Stomach (tissue), 9 donors: ENCODE measurements around the gene KLF13. TPM values are rescaled to one million over a fixed set of nuclear protein-coding genes. Genes with fewer than 3 reads are reported as not detected.

Source experiments
- DNase-seq, 2 donors: peaks; one replicate each; pipeline versions ENCODE4 v3.0.0 to v3.0.0-alpha.2; 2013 to 2019
- H3K27ac ChIP-seq, 5 donors: fragments of 200-600 bp in 4 of 5; sonication (generic) in 4 of 5; one replicate each; pipeline ENCODE4 v1.5.1; 2013 to 2019; ENCODE audit warnings: mild to moderate bottlenecking in 1 of 5, moderate library complexity in 1 of 5
- H3K27me3 ChIP-seq, 3 donors: fragments of 200-600 bp; sonication (generic); one replicate each; pipeline ENCODE4 v1.5.1; 2017 to 2019; ENCODE audit warnings: mixed run types in 1 of 3
- H3K36me3 ChIP-seq, 4 donors: fragments of 200-600 bp; sonication (generic); 1 replicate in 3 of 4; 2 replicates in 1 of 4; pipeline ENCODE4 v1.5.1; 2016 to 2019
- H3K4me1 ChIP-seq, 4 donors: fragments of 200-600 bp; sonication (generic); one replicate each; pipeline ENCODE4 v1.5.1; 2016 to 2019
- H3K4me3 ChIP-seq, 4 donors: fragments of 200-600 bp; sonication (generic) in 3 of 4; one replicate each; pipeline ENCODE4 v1.5.1; 2016 to 2019; ENCODE audit warnings: mild to moderate bottlenecking in 1 of 4
- H3K9me3 ChIP-seq, 4 donors: fragments of 200-600 bp; sonication (generic); one replicate each; pipeline ENCODE4 v1.5.1; 2016 to 2019
- EP300 ChIP-seq: sonication (generic); formaldehyde crosslinking; IDR thresholded peaks from one replicate; pipeline ENCODE4 v1.6.1; 2017; ENCODE audit warnings: antibody characterized with exemption
- POLR2A ChIP-seq, 4 donors: fragments of 450-650 bp; IDR thresholded peaks; one replicate each; pipeline ENCODE4 v1.6.1; 2016; ENCODE audit warnings: antibody characterized with exemption in 4 of 4, control low read depth in 2 of 4, mild to moderate bottlenecking in 1 of 4, moderate library complexity in 1 of 4
- POLR2AphosphoS5 ChIP-seq, 3 donors: sonication (generic); formaldehyde crosslinking; IDR thresholded peaks; one replicate each; pipeline ENCODE4 v1.6.1; 2016; ENCODE audit warnings: antibody characterized with exemption in 3 of 3
- WGBS, 5 donors: extraction: QIAGEN DNeasy Blood & Tissue Kit in 3 of 5; methylation state at CpG; one replicate each; pipeline versions ENCODE4 v1.1.5 to v1.1.7; 2013 to 2018; 5-methylcytosine and 5-hydroxymethylcytosine counted together
- intact Hi-C: fragments of 100-400 bp; cut with DNase I; formaldehyde crosslinking; loops from one replicate; pipeline ENCODE4 v1.15.1; 2023; ENCODE audit warnings: low total_unique reads
- polyA plus RNA-seq, 3 donors: library from polyadenylated mRNA; stranded (reverse); fragments of 200-250 nt; gene quantifications; one replicate each; pipeline ENCODE4 v1.2.3, GENCODE V29; 2013
- total RNA-seq, 5 donors: library from RNA; depleted of rRNA; stranded (reverse); fragments of >200 nt; gene quantifications; one replicate each; pipeline versions ENCODE4 v1.1.0 to v1.2.3, GENCODE V29; 2014 to 2016
- TF ChIP-seq, protein P1 (sequence below), 7 experiments: fragments of 450-650 bp in 4 of 7; fragments of 200-600 bp in 3 of 7; sonication (generic) in 3 of 7; IDR thresholded peaks; one replicate each; pipeline ENCODE4 v1.5.1; 2016 to 2019; ENCODE audit warnings: antibody characterized with exemption in 7 of 7, control low read depth in 2 of 7, mild to moderate bottlenecking in 1 of 7
- donor health status: healthy with polysubstance abuse.
- donor health status: Bipolar disorder and iron deficiency.
- donor health status: healthy.

The KLF13 gene
- total and polyA plus RNA-seq, 8 donors: 9.3 to 74.0 (median 33.3) TPM

GRCh38 chr15:31374986-31375385, 48.4 kb downstream of the KLF13 start:
- Histone ChIP-seq H3K4me3 (no peak overlapping the region), H3K27ac (no peak overlapping the region), H3K36me3 (peaks cover 36 to 87% (median 80%) of the 10 kb centered on the region in 4 donors), H3K4me1 (peaks cover 17 to 71% (median 31%) of the 10 kb centered on the region in 4 donors), H3K9me3 (no peaks in the 10 kb centered on the region), H3K27me3 (no peaks in the 10 kb centered on the region)
- intact Hi-C loops: no loop called here
- TF ChIP-seq POLR2A (IDR thresholded peaks at IDR 0.05) (no peak), EP300 (no peak), POLR2AphosphoS5 (IDR thresholded peaks at IDR 0.05) (no peak)
- TF ChIP-seq, protein P1, sequence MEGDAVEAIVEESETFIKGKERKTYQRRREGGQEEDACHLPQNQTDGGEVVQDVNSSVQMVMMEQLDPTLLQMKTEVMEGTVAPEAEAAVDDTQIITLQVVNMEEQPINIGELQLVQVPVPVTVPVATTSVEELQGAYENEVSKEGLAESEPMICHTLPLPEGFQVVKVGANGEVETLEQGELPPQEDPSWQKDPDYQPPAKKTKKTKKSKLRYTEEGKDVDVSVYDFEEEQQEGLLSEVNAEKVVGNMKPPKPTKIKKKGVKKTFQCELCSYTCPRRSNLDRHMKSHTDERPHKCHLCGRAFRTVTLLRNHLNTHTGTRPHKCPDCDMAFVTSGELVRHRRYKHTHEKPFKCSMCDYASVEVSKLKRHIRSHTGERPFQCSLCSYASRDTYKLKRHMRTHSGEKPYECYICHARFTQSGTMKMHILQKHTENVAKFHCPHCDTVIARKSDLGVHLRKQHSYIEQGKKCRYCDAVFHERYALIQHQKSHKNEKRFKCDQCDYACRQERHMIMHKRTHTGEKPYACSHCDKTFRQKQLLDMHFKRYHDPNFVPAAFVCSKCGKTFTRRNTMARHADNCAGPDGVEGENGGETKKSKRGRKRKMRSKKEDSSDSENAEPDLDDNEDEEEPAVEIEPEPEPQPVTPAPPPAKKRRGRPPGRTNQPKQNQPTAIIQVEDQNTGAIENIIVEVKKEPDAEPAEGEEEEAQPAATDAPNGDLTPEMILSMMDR (IDR thresholded peaks at IDR 0.05): no peak
- 82 to 93% (median 87%) methylated on average over 12 of the region's 12 CpGs for WGBS, 5 donors
- no peak for DNase-seq

- H3K27me3 ChIP-seq: no peaks in the 10 kb centered on the region
- TF ChIP-seq POLR2A (IDR thresholded peaks at IDR 0.05) (no peak), POLR2AphosphoS5 (IDR thresholded peaks at IDR 0.05) (no peak), EP300 (no peak)
- TF ChIP-seq, protein P1 (IDR thresholded peaks at IDR 0.05): no peak
- H3K4me1 ChIP-seq: peaks cover 17 to 63% (median 31%) of the 10 kb centered on the region in 4 donors
- peaks cover 42 to 94% (median 88%) of the 10 kb centered on the region in 4 donors for H3K36me3 ChIP-seq
- no peak overlapping the region for H3K27ac ChIP-seq
- WGBS, 5 donors: 87 to 92% (median 91%) methylated on average over 6 to 8 of the region's 8 CpGs
- no peaks in the 10 kb centered on the region for H3K9me3 ChIP-seq
- intact Hi-C loops: no loop called here
- no peak overlapping the region for H3K4me3 ChIP-seq
- DNase-seq: no peak
Observed at GRCh38 chr15:31375772-31376171, 49.1 kb downstream of the KLF13 start.

GRCh38 chr15:31376511-31376910, 49.9 kb downstream of the KLF13 start:
- DNase-seq: no peak
- Histone ChIP-seq H3K9me3 (no peaks in the 10 kb centered on the region), H3K4me3 (no peak overlapping the region), H3K4me1 (peaks cover 14 to 55% (median 26%) of the 10 kb centered on the region in 4 donors), H3K27ac (no peak overlapping the region), H3K36me3 (peaks cover 47 to 100% (median 95%) of the 10 kb centered on the region in 4 donors), H3K27me3 (no peaks in the 10 kb centered on the region)
- no peak for TF ChIP-seq POLR2A (IDR thresholded peaks at IDR 0.05)
- TF ChIP-seq EP300: no peak
- TF ChIP-seq POLR2AphosphoS5 (IDR thresholded peaks at IDR 0.05): no peak
- TF ChIP-seq, protein P1 (IDR thresholded peaks at IDR 0.05): no peak
- intact Hi-C loops: no loop called here
- WGBS, 5 donors: 81 to 94% (median 91%) methylated on average over 11 of the region's 11 CpGs

GRCh38 chr15:31377030-31377429, 50.4 kb downstream of the KLF13 start:
- WGBS, 5 donors: 63 to 72% (median 64%) methylated on average over 5 to 9 of the region's 9 CpGs
- TF ChIP-seq, protein P1 (IDR thresholded peaks at IDR 0.05): no peak
- TF ChIP-seq EP300 (no peak), POLR2A (IDR thresholded peaks at IDR 0.05) (no peak), POLR2AphosphoS5 (IDR thresholded peaks at IDR 0.05) (no peak)
- no peak overlapping the region for H3K27ac ChIP-seq
- H3K9me3 ChIP-seq: no peaks in the 10 kb centered on the region
- H3K27me3 ChIP-seq: no peaks in the 10 kb centered on the region
- DNase-seq: no peak
- intact Hi-C loops: no loop called here
- H3K4me1 ChIP-seq: peaks cover 14 to 50% (median 24%) of the 10 kb centered on the region in 4 donors
- no peak overlapping the region for H3K4me3 ChIP-seq
- peaks cover 47 to 99% (median 96%) of the 10 kb centered on the region in 4 donors for H3K36me3 ChIP-seq
